ENCODE results near the gene PRR5L.

Gene PRR5L

GRCh38 chr11:36436589-36436988, 140.5 kb downstream of the PRR5L start:
- no peak for DNase-seq (ENCODE audit: low read depth)

DNA sequence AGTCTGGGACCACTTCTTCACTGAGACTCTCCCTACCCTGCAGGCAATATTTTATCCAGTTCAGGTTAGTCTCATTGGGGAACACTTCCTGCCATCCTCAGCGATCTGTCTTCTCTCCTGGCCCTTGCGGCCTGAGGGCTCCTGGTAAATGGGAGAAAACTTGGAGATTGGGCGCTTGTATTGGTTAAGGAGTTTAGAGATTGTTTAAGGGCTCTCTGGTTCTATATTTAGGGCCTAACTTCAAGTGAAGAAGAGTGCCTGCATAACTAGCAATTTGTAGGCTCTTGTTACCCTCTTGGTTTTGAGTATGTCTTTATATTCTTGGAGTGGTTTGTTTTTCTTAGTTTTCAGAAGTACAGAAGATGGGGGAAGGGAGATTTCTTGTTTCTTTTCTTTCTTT, 141.3 kb downstream of the PRR5L start:
- DNase-seq (ENCODE audit: low read depth), result no peak

- no peak for DNase-seq (ENCODE audit: low read depth)
Measured at GRCh38 chr11:36438126-36438525, 142.0 kb downstream of the PRR5L start.

GRCh38 chr11:36441610-36442208, 145.6 kb downstream of the PRR5L start:
- no peak for DNase-seq (ENCODE audit: low read depth)

GRCh38 chr11:36443661-36444060, 147.6 kb downstream of the PRR5L start:
- DNase-seq (ENCODE audit: low read depth), result no peak

GRCh38 chr11:36446135-36446534, 150.0 kb downstream of the PRR5L start:
- DNase-seq (ENCODE audit: low read depth), result no peak

GRCh38 chr11:36447514-36447913, 151.4 kb downstream of the PRR5L start:
- no peak for DNase-seq (ENCODE audit: low read depth)

GRCh38 chr11:36447947-36448346, 151.9 kb downstream of the PRR5L start:
- DNase-seq (ENCODE audit: low read depth), result no peak

- no peak for DNase-seq (ENCODE audit: low read depth)
Measured at GRCh38 chr11:36449561-36450096, 153.5 kb downstream of the PRR5L start.

- DNase-seq (ENCODE audit: low read depth), result no peak
Measured at GRCh38 chr11:36450110-36450572, 154.1 kb downstream of the PRR5L start.

DNA sequence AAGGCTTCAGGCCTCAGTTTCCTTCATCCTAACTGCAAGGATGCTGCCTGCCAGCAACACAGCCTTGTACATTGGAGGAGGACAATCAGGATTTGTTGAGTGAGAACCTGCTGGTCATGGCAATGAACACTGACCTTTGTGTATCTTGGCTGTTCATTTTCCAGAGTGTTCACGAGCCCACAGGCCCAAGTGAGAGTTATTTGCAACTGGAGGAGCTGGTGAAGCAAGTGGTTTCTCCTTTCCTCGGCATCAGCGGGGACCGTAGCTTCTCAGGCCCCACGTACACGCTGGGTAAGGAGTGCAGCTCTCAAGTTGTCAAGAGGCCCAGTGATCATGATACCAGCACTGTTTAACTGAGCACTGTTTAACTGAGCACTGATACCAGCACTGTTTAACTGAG, 155.0 kb downstream of the PRR5L start:
- DNase-seq (ENCODE audit: low read depth), result no peak

DNA sequence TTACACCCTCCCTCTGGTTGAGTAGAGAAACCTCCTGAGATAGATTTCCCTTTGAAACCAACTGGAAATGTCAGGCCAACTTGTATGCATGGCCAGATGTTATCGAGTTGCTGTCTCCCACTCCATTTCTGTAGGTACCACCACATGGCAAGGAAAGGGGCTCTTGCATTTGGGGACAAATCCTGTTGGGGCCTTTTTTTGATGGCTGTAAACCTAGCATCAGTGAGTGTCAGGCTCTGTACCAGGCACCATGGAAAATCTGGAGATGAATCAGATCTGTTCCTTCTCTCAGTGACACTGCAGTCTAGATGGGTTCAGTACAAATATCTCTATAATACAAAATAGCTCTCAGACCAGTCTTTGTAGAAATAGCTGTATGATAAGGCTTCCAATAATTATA, 155.6 kb downstream of the PRR5L start:
- no peak for DNase-seq (ENCODE audit: low read depth)

DNA sequence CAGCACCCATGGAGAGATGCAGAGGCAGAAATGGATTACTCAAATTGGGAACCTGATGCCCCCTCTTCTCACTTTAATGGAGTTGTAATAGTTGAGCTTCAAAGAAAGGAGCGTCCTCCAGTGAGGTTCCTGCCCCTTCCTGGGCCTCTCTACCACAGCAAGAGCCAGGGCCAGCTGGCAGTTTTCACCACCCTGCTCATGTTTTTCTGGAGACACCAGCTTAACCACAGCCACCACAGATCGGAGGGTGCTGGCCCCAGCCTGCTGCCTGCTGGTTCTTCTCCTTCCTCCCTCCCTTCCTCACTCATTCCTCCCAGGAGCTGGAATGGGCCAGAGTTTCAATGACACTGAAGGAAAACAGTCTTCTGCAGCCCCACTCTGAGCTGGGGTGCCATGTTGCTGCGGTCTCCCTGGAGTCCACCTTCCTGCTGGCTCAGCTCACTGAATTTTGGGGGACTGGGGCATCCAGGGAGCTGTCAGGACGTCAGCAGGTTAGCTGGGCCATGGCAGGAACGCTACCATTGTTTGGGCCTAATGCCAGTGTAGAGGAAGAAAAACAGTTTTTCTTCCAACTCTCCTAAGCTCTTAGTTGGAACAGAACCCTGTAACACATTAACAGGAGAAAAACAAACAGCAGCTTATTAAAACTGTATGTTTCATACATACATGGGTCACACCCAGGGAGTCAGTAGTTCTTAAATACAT, 156.3 kb downstream of the PRR5L start:
- DNase-seq (ENCODE audit: low read depth), result no peak

DNA sequence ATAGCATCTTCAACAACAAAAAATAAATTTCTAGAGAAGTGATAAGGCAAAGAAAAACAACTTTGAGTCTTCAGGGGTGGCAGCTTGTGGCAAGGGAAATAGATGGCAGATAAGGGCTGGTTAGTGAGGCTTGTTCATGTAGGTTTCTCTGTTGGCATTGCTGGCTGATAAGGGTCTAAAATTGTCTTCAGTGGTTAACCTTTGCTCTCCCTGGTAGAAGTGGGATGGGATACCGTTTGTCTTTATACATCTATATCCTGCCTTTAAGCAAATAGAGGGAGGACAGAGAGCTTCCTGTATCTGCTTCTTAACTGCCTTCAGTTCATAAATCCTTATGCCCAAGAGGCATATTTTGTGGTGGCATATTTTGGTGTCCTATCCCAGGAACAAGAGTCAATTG, 156.9 kb downstream of the PRR5L start:
- no peak for DNase-seq (ENCODE audit: low read depth)

DNA sequence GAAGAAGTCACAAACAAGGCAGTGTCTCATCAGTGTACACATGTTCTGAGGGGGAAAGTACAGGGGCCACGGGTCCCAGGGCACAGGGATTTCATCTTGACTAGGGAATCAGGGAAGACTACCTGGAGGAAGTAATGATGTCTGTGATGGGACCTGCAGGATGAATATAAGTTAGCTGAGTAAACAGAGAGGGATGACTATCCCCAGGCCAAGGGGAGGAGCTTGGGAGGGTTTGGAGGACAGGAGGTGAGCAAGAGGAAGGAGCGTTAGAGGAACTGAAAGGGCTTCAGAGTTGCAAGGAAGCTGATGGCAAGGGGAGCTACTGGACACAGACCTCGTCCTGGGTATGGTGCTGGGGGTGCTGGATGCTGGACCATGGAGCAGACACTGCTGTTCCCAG, 157.6 kb downstream of the PRR5L start:
- DNase-seq (ENCODE audit: low read depth), result no peak

- no peak for DNase-seq (ENCODE audit: low read depth)
Measured at GRCh38 chr11:36454551-36454940, 158.5 kb downstream of the PRR5L start.

GRCh38 chr11:36454941-36455631, 159.0 kb downstream of the PRR5L start:
- no peak for DNase-seq (ENCODE audit: low read depth)

GRCh38 chr11:36455658-36456111, 159.6 kb downstream of the PRR5L start:
- DNase-seq (ENCODE audit: low read depth), result peak; percentile 78

DNA sequence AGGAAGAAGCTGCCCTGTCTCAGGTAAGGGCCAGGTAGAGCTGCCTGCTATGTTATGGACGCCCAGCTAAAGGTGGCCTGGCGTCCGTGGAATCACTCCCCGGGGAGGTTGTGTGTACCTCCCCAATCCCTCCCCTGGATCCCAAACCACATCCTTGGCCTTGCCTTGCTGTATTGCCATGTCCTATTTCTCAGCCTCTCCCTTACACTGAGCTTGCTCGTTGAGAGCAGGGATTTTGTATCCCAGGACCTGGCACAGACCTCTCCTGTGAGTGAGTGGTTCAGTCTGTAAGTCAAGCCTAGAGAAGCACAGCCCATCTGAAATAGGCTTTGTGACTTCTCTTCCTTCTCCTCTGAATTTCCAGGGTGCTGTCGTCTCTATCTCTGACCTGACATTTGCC, 160.1 kb downstream of the PRR5L start:
- DNase-seq (ENCODE audit: low read depth), result no peak

DNA sequence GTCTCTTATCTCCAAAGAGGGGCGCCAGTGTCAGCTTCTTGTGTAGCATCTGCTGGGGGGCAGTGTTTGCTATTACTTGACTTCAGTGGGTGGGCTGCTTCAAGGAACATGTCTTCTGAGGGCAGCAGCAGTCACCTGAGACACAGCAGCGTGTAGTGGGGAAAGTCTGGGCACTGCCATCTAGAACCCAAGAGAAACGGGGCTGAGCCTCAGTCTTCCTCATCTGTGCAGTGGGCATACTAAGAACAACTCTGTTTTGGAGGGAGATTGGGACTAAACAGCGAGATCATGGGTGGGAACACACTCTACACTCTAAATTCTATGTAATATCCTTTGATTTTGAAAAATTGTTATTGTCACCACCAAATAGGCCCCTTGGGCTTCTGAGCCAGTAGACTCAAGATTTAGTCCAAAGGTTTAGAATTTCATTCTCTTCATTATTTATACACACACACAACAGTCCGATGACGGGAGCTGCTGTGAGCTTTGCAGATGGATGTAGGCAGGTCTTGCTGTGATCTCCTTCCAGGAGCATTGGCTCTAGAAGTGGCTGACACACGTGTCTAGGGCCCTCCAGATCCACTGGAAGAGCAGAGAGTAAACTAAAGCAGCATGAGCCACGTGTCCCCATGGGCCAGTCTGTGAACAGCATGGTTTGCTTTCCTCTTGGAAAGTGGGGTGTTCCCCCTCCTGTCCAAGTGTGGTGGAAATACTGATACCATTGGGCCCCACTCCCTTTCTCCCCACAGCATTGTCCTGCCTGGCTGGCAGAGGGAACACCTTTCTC, 162.2 kb downstream of the PRR5L start:
- no peak for DNase-seq (ENCODE audit: low read depth)

DNA sequence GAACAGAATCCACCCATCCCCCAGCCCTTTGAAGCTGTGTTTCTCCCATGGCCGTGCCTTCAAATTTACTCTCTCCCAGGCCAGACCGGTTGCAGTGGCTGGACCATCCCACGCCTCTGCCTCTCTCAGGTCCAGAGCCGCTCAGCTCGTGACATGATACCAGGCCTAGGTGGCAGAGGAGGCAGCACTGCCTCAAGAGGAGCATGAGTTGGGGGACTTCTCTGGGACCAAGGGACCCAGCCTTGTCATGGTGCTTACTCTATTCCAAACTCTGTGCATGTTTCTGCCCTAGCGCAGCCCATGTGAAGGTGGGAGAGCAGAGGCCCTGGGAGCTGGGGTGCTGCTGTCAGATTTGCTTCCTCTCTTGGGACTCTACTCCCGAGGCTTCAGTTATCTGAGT, 163.0 kb downstream of the PRR5L start:
- DNase-seq (ENCODE audit: low read depth), result no peak

GRCh38 chr11:36460220-36460619, 164.1 kb downstream of the PRR5L start:
- DNase-seq (ENCODE audit: low read depth), result no peak

Measured in HS-5 (cell line).